ENCODE results near the gene RUBCN.
"Not testable (repeated sequence)": the region's sequence is repeated elsewhere in the genome, so short reads cannot be mapped to it uniquely, and the experiment has no call there.

Gene RUBCN

DNA sequence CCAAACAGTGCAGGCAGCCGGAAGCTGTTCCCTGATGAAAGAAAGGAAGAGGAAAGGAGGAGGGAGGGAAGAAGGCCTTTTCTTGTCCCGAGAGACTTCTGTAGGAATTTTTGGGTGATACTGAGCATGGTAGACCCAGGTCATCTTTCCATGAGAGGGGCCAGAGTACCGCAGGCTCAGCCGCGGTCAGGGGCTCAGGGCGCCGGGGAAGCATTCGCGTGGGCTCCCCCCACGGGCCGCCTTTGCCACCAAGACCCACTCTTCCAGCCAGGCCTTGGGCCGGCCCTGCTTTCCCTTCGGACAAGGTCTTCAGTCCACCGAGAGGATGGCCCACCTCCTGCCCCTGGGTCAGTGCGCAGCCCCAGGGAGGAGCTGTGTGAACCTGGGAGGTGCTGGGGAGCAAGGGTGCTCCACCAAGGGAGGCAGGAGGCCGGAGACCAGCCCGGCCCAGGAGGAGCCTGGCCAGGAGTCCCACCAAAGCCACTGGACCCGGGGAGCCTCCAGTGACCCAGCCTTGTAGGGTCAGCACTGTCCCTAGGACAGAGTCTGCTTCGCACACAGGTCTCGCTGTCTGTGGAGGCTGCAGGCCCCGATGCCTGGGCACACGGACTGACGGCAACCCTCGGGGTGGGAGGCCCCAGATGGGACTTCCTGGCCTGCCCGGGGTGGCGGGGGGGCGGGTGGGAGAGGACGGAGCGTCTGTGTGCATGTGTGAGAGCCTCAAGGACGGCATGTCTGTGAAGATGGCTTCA, 79.0 kb downstream of the RUBCN start:
- DNase-seq (ENCODE audit: low spot score), result not testable (repeated sequence)

- not testable (repeated sequence) for DNase-seq (ENCODE audit: low spot score)
These were observed 79.7 kb downstream of the RUBCN start for GRCh38 chr3:197656960-197657359.

- not testable (repeated sequence) for DNase-seq (ENCODE audit: low spot score)
These were observed 80.6 kb downstream of the RUBCN start for GRCh38 chr3:197656129-197656528.

DNA sequence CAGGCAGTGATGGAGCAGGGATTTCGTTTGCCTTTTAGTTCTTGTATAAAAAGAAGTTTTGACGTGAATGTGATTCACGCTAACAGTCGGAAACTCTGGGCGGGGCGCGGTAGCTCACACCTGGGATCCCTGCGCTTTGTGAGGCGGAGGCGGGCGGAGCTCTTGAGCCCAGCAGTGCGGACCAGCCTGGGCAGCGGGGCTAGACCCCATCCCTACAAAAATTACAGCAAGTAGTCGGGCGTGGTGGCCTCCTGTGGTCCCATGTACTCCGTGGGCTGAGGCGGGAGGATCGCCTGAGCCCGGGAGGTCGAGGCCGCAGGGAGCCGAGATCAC, 81.7 kb downstream of the RUBCN start:
- not testable (repeated sequence) for DNase-seq (ENCODE audit: low spot score)

DNA sequence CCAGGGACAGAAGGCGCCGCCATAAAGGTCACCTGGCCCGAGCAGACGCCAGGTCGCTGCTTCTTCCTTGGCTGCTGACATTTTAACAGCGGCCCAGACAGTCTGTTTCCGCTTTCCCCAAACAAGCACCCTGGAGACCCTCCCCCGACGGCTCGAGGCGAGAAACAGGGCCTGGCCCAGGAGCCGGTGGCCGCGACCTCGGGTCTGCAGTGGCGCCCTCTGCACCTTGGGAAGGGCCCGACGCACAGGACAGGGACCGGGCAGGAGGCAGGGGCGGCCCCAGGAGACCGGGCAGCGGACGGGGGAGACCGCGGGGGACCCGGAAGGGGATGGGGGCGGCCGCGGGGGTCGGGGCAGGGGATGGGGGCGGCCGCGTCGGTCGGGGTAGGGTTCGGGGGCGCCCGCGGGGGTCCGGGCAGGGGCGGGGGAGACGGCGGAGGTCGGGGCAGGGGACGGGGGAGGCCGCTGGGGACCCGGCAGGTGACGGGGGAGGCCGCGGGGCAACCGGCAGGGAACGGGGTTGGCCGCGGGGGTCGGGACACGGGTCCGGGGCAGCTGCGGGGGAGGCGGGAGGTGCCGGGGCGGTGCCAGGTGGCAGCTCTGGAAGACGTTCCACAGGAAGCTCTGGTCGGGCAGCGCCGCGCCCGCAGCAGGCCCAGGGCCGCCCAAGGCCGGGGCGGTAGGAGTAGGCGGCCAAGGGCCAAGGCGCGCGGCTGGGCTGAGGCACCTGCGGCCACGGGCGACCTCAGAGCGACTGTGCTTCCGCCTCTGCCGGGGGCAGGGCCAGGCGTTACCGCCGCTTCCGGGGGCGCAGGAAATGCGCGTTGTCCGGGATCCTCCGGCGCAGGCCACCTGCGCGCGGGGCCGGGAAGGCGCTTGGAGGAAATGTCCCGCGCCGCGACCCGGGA, 82.4 kb downstream of the RUBCN start:
- DNase-seq (ENCODE audit: low spot score), result not testable (repeated sequence)

- not testable (repeated sequence) for DNase-seq (ENCODE audit: low spot score)
These were observed 83.8 kb downstream of the RUBCN start for GRCh38 chr3:197652860-197653259.

- not testable (repeated sequence) for DNase-seq (ENCODE audit: low spot score)
These were observed 89.1 kb downstream of the RUBCN start for GRCh38 chr3:197647649-197648048.

DNA sequence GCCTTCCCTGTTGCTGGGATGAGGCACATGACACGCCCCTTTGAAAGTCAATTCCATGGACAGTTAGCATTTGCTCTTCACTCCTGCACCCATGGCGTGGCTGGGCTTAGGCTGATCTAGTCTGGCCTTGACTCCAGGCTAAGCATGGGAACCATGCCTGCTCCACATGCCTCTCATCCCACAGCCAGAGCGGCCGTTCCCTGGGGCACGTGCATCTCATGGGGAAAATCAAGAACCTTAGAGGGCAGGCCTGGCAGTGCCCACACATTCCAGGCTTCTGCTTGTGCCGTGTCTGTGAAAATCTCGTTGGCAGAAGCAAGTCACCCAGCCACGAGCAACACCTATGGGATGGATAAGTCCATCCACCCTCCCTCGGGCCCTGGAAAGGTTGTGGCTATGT, 89.5 kb downstream of the RUBCN start:
- DNase-seq (ENCODE audit: low spot score), result not testable (repeated sequence)

GRCh38 chr3:197646294-197646693, 90.4 kb downstream of the RUBCN start:
- DNase-seq (ENCODE audit: low spot score), result not testable (repeated sequence)

DNA sequence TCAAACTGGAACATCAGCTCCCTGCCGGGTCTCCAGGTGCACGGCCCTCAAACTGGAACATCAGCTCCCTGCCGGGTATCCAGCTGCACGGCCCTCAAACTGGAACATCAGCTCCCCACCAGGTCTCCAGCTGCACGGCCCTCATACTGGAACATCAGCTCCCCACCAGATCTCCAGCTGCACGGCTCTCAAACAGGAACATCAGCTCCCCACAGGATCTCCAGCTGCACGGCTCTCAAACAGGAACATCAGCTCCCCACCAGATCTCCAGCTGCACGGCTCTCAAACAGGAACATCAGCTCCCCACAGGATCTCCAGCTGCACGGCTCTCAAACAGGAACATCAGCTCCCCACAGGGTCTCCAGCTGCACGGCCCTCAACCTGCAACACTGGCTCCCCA, 99.1 kb downstream of the RUBCN start:
- not testable (repeated sequence) for DNase-seq (ENCODE audit: low spot score)

- DNase-seq (ENCODE audit: low spot score), result peak; percentile 16
These were observed 104.7 kb downstream of the RUBCN start for GRCh38 chr3:197631989-197632388.

DNA sequence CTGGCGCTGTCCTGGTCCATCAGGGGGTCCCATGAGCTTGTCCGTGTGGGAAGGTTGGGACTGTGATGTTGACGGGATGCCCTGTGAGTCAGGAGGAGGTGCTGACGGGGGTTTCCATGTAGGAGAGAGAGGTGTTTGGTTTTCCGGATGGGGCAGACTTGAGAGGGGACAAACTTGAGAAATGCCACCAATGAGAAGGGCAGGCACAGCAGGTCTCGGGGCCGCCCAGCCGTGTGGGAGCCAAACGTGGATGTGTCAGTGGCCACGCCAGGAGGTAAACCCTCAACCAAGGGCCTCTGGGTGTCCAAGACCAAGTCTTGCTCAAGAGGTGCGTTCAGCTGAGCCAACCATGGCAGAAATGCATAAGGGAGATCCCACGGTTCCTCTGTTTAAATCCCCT, 105.9 kb downstream of the RUBCN start:
- DNase-seq (ENCODE audit: low spot score), result not testable (repeated sequence)

- DNase-seq (ENCODE audit: low spot score), result not testable (repeated sequence)
These were observed 107.4 kb downstream of the RUBCN start for GRCh38 chr3:197629286-197629685.

- DNase-seq (ENCODE audit: low spot score), result peak; percentile 78
These were observed 108.8 kb downstream of the RUBCN start for GRCh38 chr3:197627772-197628523.

DNA sequence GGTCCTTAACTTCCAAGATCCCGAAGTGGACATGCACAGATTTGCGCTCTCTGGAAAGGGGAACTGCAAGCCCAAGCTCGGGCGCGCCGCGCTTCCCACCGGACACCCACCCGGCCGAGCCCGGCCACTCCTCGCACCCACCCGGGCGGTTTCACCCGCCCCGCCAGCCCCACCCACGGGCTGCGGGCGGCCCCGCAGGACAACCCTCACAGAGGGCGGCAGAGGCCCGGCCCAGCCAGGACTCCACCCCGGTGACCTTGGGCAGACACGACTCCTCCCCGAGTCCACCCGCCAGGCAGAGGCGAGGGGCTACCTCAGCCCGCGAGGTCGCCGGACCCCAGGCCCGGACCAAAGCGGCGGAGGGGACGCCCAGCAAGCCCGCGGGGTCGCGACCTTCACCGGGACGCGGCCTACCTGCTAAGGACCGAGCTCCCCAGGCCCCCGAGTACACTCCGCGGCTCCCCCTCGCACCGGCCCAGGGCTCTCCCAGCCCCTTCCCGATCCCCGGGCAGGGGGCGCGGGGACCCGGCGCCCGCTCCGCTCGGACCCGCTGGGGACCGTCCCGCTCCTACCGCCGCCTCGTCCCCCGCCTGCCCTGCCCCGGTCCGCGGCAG, 109.4 kb downstream of the RUBCN start:
- DNase-seq (ENCODE audit: low spot score), result not testable (repeated sequence)

DNA sequence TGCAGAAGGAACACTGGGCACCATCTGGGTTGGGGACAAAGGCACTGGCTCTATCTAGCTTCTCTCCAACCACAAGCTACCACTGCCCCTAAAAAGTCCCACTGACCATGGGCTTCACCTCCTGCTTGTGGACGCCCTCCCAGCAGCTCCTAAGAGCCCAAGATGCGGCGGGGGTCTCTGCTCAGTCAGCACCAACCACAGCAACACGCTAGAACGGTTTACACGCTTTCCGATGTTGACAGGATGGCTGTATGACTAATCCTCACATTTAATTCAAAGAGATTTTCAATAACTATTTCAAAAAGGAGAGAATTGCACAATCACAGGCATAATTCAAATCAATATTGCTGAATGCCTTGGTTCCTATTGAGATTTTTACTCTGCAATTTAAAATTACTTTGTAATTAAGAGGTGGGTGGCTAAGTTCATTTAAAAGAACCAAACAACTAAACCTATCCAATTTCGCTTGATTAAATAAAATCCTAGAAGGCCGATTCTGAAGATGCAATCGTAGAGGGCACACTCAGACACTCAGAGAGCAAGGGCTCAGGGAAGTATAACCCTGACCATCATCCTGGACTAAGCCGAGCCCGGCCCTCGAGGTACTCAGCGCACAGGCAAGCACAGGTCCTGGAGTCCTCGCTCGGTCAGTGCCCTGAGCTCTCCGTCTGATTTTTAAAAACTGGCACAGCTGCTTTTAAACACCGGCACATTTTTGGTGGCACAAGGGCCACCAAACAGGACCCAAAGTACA, 110.1 kb downstream of the RUBCN start:
- DNase-seq (ENCODE audit: low spot score), result not testable (repeated sequence)

DNA sequence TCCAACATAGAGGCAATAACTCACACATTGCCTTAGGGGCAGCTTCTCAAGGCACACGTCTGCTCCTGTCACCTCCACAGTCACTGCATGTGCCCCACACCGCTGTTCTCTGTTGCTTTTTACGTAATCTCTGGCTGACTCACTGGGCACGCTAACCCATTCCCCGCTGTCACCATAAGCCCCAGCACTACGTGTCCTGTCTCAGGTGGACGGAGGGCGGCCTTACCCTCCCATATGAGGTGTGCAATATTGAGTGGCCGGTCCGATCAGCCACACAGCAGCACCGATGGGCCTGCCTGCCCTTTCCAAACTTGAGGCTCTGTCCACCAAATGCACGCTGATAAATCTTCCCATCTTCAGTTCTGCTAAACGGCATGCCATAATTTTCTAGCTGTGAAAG, 115.2 kb downstream of the RUBCN start:
- DNase-seq (ENCODE audit: low spot score), result not testable (repeated sequence)
